ENCODE measurements around the gene VAMP5. TPM values are rescaled to one million over a fixed set of nuclear protein-coding genes. Genes with fewer than 3 reads are reported as not detected.

VAMP5 gene
- total and polyA plus RNA-seq, 4 donors: 9.7 to 74.6 (median 40.2) TPM

DNA sequence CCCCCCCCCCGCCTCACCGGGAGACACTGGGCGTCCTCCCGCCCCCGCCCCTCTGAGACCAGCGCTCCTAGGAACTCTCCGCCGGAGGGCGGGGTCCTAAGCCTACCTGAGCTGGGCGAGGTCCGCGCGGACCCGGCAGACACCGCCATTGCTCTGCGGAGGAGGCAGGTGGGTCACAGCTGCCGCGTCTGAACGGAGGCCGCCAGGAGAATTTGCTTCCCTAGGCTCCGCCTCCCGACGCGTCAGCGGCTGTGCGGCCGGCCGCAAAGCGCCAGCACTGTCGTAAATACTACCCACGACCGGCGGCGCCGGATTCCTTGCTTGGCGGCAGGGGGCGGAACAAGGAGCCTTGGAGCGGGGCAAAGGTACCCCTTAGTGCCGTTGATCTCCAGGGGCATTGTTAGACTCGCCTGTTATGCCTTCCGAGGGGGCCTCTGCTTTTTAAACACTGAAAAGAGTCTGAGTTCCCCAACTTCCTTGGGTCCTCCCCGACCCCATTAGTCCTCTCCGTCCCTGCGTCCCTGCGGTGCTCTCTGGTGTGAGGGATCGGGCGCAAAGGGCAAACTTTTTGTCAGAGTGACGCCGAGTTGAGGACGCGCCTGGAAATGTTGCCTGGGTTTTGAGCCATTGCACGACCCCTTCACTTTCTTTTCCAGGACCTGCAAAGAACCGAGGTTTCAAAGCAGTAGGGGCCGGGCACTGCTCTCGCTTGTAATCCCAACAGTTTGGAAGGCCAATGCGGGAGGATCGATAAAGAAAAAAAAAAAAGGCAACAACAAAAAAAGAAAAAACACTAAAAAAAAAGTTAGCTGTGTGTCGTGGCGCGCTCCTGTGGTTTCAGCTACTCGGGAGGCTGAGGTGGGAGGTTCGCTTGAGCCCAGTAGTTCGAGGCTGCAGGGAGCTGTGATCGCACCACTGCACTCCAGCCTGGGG lies 22.7 kb upstream of the VAMP5 start, which contains the start of gene GGCX:
Gene GGCX (minus strand): TSS at position 214 of the 933 bp plus-strand sequence. CDS start 65 bp downstream, at position 149.
- peaks cover 11 to 21% (median 19%) of the 10 kb centered on the region in 4 donors for H3K4me1 ChIP-seq (ENCODE audit: control insufficient read depth in 4 of 4, insufficient read depth in 4 of 4, low read length in 3 of 4)
- H3K36me3 ChIP-seq (ENCODE audit: control insufficient read depth in 4 of 4, insufficient read depth in 3 of 4, low read depth in 1 of 4, low read length in 3 of 4): peaks cover 0 to 8% (median 3%) of the 10 kb centered on the region in 4 donors
- H3K9me3 ChIP-seq (ENCODE audit: control insufficient read depth in 4 of 4, low read length in 3 of 4): no peaks in the 10 kb centered on the region
- H3K27me3 ChIP-seq (ENCODE audit: control insufficient read depth in 4 of 4, insufficient read depth in 4 of 4, low read length in 3 of 4): no peaks in the 10 kb centered on the region
- TF ChIP-seq SP1 (IDR thresholded peaks at IDR 0.05): peak; percentile 79
- TF ChIP-seq, protein P1, sequence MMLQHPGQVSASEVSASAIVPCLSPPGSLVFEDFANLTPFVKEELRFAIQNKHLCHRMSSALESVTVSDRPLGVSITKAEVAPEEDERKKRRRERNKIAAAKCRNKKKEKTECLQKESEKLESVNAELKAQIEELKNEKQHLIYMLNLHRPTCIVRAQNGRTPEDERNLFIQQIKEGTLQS (IDR thresholded peaks at IDR 0.05): no peak
- TF ChIP-seq JUND (IDR thresholded peaks at IDR 0.05): peak; percentile 42 to 66
- no peak for TF ChIP-seq FOXA2 (IDR thresholded peaks at IDR 0.05)
- TF ChIP-seq, protein P2, sequence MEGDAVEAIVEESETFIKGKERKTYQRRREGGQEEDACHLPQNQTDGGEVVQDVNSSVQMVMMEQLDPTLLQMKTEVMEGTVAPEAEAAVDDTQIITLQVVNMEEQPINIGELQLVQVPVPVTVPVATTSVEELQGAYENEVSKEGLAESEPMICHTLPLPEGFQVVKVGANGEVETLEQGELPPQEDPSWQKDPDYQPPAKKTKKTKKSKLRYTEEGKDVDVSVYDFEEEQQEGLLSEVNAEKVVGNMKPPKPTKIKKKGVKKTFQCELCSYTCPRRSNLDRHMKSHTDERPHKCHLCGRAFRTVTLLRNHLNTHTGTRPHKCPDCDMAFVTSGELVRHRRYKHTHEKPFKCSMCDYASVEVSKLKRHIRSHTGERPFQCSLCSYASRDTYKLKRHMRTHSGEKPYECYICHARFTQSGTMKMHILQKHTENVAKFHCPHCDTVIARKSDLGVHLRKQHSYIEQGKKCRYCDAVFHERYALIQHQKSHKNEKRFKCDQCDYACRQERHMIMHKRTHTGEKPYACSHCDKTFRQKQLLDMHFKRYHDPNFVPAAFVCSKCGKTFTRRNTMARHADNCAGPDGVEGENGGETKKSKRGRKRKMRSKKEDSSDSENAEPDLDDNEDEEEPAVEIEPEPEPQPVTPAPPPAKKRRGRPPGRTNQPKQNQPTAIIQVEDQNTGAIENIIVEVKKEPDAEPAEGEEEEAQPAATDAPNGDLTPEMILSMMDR (IDR thresholded peaks at IDR 0.05; ENCODE audit: low read depth, low read length, missing input control): no peak
- TF ChIP-seq GABPA (IDR thresholded peaks at IDR 0.05 in 1 of 2, conservative IDR thresholded peaks at IDR 0.05 in 1 of 2): peak in 1 of 2 donors; percentile 76
- TF ChIP-seq, protein P3, sequence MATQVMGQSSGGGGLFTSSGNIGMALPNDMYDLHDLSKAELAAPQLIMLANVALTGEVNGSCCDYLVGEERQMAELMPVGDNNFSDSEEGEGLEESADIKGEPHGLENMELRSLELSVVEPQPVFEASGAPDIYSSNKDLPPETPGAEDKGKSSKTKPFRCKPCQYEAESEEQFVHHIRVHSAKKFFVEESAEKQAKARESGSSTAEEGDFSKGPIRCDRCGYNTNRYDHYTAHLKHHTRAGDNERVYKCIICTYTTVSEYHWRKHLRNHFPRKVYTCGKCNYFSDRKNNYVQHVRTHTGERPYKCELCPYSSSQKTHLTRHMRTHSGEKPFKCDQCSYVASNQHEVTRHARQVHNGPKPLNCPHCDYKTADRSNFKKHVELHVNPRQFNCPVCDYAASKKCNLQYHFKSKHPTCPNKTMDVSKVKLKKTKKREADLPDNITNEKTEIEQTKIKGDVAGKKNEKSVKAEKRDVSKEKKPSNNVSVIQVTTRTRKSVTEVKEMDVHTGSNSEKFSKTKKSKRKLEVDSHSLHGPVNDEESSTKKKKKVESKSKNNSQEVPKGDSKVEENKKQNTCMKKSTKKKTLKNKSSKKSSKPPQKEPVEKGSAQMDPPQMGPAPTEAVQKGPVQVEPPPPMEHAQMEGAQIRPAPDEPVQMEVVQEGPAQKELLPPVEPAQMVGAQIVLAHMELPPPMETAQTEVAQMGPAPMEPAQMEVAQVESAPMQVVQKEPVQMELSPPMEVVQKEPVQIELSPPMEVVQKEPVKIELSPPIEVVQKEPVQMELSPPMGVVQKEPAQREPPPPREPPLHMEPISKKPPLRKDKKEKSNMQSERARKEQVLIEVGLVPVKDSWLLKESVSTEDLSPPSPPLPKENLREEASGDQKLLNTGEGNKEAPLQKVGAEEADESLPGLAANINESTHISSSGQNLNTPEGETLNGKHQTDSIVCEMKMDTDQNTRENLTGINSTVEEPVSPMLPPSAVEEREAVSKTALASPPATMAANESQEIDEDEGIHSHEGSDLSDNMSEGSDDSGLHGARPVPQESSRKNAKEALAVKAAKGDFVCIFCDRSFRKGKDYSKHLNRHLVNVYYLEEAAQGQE (IDR thresholded peaks at IDR 0.05): peak; percentile 82
- TF ChIP-seq YY1 (IDR thresholded peaks at IDR 0.05): peak; percentile 95
- peak; percentile 70 for TF ChIP-seq NR2F2 (IDR thresholded peaks at IDR 0.05)
- peak; percentile 11 for TF ChIP-seq FOXA1 (IDR thresholded peaks at IDR 0.05)
- TF ChIP-seq, protein P4, sequence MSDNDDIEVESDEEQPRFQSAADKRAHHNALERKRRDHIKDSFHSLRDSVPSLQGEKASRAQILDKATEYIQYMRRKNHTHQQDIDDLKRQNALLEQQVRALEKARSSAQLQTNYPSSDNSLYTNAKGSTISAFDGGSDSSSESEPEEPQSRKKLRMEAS (IDR thresholded peaks at IDR 0.05): peak; percentile 66
- TF ChIP-seq HNF4A (conservative IDR thresholded peaks at IDR 0.05): peak; percentile 69 to 75
- TF ChIP-seq HNF4G (IDR thresholded peaks at IDR 0.05): peak; percentile 56
- TF ChIP-seq, protein P5, sequence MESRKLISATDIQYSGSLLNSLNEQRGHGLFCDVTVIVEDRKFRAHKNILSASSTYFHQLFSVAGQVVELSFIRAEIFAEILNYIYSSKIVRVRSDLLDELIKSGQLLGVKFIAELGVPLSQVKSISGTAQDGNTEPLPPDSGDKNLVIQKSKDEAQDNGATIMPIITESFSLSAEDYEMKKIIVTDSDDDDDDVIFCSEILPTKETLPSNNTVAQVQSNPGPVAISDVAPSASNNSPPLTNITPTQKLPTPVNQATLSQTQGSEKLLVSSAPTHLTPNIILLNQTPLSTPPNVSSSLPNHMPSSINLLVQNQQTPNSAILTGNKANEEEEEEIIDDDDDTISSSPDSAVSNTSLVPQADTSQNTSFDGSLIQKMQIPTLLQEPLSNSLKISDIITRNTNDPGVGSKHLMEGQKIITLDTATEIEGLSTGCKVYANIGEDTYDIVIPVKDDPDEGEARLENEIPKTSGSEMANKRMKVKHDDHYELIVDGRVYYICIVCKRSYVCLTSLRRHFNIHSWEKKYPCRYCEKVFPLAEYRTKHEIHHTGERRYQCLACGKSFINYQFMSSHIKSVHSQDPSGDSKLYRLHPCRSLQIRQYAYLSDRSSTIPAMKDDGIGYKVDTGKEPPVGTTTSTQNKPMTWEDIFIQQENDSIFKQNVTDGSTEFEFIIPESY (IDR thresholded peaks at IDR 0.05): peak; percentile 89
- TF ChIP-seq RXRA (IDR thresholded peaks at IDR 0.05): peak; percentile 61 to 79
- peak; percentile 57 to 73 for TF ChIP-seq RAD21 (IDR thresholded peaks at IDR 0.05)
- peak; percentile 89 for TF ChIP-seq TAF1 (conservative IDR thresholded peaks at IDR 0.05)
- peak in 1 of 2 donors; percentile 26 for TF ChIP-seq EGR1 (IDR thresholded peaks at IDR 0.05; ENCODE audit: low read depth in 2 of 2)
- peak within 1 kb of the TSS; percentile 90 to 91 for H3K9ac ChIP-seq (ENCODE audit: low read depth in 1 of 2, low read length in 2 of 2)
- H3K4me3 ChIP-seq (ENCODE audit: low read depth in 1 of 3, low read length in 3 of 3): peak within 1 kb of the TSS; percentile 82 to 97 (median 91)
- peak; percentile 95 for DNase-seq (ENCODE audit: low spot score)
- WGBS: 3% methylated on average over 64 of the region's 64 CpGs
- H3K27ac ChIP-seq (ENCODE audit: low read depth in 1 of 2, low read length in 2 of 2): peak within 1 kb of the TSS; percentile 81 to 84
